Activated T-helper 2 cell treated with anti-CD3 and anti-CD28 coated beads, Interferon-gamma antibody, Interleukin-2, Interleukin-4, amounts not matched to agents 10 μg/mL and 5 μg/mL and 100 μg/mL, durations not matched to agents 14 hours and 24 hours and 36 hours (primary cell): ENCODE measurements around the gene COLEC11. TPM values are rescaled to one million over a fixed set of nuclear protein-coding genes. Genes with fewer than 3 reads are reported as not detected.
"Not testable (repeated sequence)": the region's sequence is repeated elsewhere in the genome, so short reads cannot be mapped to it uniquely, and the experiment has no call there.

ENCODE experiments used
- DNase-seq: peaks from one replicate; pipeline ENCODE4 v3.0.0; 2021; ENCODE audit warnings: low spot score
- H3K27ac Mint-ChIP-seq: one replicate; pipeline ENCODE4 v1.8.0; 2021; ENCODE audit warnings: mixed read lengths
- H3K27me3 Mint-ChIP-seq: one replicate; pipeline ENCODE4 v1.8.0; 2021; ENCODE audit warnings: low read depth, mixed read lengths
- H3K36me3 Mint-ChIP-seq: one replicate; pipeline ENCODE4 v1.8.0; 2021; ENCODE audit warnings: low read depth, mixed read lengths
- H3K4me1 Mint-ChIP-seq: one replicate; pipeline ENCODE4 v1.8.0; 2021; ENCODE audit warnings: low read depth, mixed read lengths
- H3K4me3 Mint-ChIP-seq: one replicate; pipeline ENCODE4 v1.8.0; 2021; ENCODE audit warnings: low read depth, mild to moderate bottlenecking, moderate library complexity, mixed read lengths
- H3K9me3 Mint-ChIP-seq: one replicate; pipeline ENCODE4 v1.8.0; 2021; ENCODE audit warnings: mixed read lengths
- intact Hi-C: fragments of 100-400 bp; cut with micrococcal nuclease; formaldehyde crosslinking; loops from one replicate; pipeline ENCODE4 v1.15.1; 2023
- total RNA-seq: library from RNA; stranded (reverse); gene quantifications from 2 replicates; pipeline ENCODE4 v1.2.3, GENCODE V29; 2022

The COLEC11 gene
- total RNA-seq, 1 donor from 2014 or later, result not detected

DNA sequence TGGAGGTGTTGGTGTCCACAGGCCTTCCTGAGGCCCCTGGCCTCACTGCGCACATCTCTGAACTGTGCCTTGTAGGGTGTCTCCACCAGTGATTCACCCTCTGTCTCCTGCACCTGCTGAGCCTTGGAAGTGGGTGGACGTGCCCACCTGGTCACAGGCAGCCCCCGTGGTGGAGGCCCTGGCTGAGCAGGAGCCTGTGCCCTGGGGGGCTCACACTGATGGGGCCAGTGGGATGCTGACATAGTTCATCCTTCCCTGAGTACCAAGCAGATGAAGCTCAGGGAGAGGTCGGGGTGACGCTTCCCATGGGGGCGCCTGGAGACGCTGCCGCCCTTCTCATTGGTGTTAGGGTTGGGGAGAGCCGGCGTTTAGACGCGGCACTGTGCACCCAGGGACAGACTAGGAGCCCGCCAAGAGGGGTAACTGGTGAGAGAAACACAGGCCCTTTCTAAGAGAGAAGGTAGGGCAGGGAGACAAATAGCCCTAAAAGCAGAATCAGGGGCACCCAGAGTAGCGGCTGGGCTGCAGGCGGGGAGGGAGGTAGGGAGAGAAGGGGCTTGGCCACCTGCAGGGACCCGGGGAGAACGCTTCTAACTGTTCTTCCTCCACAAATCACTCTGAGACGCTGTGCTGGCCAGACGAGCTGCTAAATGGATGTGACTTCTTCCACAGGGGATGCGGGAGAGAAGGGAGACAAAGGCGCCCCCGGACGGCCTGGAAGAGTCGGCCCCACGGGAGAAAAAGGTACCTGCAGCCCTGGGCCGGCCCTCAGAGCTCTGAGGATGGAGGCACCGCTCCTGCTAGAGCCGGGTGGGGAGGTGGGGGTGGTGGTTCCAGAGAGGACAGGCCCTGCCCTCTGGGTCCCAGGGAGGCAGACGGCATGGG, 18.0 kb downstream of the COLEC11 start:
- Mint-ChIP-seq H3K36me3 (peaks cover 4% of the 10 kb centered on the region), H3K9me3 (peaks cover 7% of the 10 kb centered on the region), H3K27me3 (no peaks in the 10 kb centered on the region), H3K27ac (no peak overlapping the region), H3K4me1 (no peaks in the 10 kb centered on the region), H3K4me3 (no peak overlapping the region)
- DNase-seq, result peak; percentile 4
- intact Hi-C loops, result no loop called here

DNA sequence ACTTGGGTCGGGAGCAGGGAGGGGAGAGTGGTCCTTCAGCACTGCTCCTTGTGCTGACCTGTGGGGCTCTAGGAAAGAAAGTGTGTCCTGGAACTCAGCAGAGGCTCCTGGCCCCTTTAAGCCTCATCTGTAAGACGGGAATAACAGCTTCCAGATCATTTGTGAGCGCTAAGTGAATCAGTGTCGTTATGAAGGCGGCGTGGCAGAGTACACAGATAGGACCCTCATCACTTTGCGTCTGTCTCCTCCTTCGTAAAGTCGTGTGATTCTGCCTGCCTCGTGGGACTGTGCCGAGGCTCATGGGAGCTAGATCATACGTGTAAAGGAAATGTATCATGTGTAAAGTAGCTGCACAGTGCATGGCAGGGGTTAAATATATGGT, 18.6 kb downstream of the COLEC11 start:
- DNase-seq, result no peak
- Mint-ChIP-seq H3K4me1 (no peaks in the 10 kb centered on the region), H3K27ac (no peak overlapping the region), H3K4me3 (no peak overlapping the region), H3K9me3 (peaks cover 9% of the 10 kb centered on the region), H3K36me3 (peaks cover 4% of the 10 kb centered on the region), H3K27me3 (no peaks in the 10 kb centered on the region)
- intact Hi-C loops, result no loop called here

DNA sequence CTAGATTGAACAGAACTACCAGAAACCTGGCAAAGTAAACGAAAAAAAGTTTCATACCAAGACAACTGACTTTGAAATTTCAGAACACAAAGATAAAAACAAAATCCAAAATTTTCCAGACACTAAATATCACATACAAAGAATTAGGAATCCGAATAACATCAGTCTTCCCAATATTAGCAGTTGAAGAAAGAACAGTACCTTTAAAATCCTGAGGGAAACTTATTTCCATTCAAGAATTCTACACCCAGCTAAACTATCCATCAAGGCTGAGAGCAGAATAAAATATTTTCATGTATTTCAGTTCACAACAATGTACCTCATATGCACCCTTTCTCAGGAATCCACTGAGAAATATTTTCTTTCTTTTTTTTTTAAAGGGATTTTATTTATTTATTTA, 19.8 kb downstream of the COLEC11 start:
- DNase-seq, H3K9me3 Mint-ChIP-seq, intact Hi-C loops, H3K27ac Mint-ChIP-seq, H3K36me3 Mint-ChIP-seq, H3K4me3 Mint-ChIP-seq, H3K4me1 Mint-ChIP-seq, H3K27me3 Mint-ChIP-seq: not testable (repeated sequence)

DNA sequence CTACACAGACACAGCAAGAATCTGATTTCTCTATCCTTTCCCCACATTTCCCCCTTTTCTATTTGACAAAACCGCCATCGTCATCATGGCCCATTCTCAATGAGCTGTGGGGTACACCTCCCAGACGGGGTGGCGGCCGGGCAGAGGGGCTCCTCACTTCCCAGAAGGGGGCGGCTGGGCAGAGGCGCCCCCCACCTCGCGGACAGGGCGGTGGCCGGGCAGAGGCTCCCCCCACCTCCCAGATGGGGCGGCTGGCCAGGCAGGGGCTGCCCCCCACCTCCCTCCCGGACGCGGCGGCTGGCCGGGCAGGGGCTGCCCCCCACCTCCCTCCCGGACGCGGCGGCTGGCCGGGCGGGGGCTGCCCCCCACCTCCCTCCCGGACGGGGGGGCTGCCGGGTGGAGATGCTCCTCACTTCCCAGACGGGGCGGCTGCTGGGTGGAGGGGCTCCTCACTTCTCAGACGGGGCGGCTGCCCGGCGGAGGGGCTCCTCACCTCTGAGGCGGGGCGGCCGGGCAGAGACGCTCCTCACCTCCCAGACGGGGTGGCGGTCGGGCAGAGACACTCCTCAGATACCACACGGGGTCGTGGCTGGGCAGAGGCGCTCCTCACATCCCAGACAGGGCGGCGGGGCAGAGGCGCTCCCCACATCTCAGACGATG, 20.8 kb downstream of the COLEC11 start:
- H3K27me3 Mint-ChIP-seq, H3K27ac Mint-ChIP-seq, H3K4me1 Mint-ChIP-seq, H3K9me3 Mint-ChIP-seq, DNase-seq, H3K36me3 Mint-ChIP-seq, H3K4me3 Mint-ChIP-seq, intact Hi-C loops: not testable (repeated sequence)

DNA sequence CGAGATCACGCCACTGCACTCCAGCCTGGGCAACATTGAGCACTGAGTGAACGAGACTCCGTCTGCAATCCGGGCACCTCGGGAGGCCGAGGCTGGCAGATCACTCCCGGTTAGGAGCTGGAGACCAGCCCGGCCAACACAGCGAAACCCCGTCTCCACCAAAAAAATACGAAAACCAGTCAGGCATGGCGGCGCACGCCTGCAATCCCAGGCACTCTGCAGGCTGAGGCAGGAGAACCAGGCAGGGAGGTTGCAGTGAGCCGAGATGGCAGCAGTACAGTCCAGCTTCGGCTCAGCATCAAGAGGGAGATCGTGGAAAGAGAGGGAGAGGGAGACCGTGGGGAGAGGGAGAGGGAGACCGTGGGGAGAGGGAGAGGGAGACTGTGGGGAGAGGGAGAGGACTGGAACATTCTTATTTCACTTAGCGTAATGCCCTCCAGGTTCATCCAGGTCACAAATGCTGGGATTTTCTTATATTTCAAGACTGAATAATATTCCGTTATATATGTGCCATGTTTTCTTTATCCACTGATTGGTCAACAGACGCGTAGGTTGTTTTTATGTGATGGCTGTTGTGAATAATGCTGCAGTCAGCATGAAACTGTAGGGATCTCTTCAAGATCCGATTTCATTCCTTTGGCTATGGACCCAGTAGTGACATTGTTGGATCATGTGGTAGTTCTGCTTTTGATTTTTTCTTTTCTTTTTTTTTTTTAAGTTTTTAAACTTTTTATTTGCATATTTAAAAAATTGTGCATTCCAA, 21.7 kb downstream of the COLEC11 start:
- H3K27me3 Mint-ChIP-seq, H3K4me1 Mint-ChIP-seq, H3K27ac Mint-ChIP-seq, H3K4me3 Mint-ChIP-seq, intact Hi-C loops, H3K9me3 Mint-ChIP-seq, H3K36me3 Mint-ChIP-seq, DNase-seq: not testable (repeated sequence)

DNA sequence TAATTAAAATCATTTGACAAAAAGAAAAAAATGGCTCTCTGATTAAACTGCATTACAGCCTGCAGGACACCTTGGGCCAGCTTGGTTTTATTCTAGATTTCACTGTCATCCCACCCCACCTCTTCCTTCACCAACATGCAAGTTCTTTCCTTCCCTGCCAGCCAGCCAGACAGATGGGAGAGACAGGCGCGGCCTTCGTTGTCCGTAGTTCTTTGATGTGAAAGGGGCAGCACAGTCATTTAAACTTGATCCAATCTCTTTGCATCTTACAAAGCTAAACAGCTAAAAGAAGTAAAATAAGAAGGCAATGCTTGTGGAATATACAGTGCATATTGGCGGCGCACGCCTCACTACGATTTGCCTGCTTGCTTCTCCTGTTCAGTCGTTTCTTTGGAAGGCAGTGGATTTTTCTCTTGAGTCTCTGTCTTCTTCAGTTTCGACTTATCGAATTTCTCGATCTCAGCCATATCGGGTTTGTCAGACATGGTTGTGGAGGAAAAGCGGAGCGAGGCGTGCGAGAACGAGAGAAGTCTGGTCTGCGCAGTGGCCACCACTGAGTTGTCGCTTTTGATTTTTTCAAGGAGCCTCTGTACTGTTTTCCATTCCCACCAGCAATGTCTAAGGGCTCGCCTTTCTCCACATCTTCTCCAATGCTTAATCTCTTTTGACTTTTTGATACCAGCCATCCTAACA, 22.4 kb downstream of the COLEC11 start:
- intact Hi-C loops, result no loop called here
- DNase-seq, result no peak
- H3K27ac Mint-ChIP-seq, result no peak overlapping the region

DNA sequence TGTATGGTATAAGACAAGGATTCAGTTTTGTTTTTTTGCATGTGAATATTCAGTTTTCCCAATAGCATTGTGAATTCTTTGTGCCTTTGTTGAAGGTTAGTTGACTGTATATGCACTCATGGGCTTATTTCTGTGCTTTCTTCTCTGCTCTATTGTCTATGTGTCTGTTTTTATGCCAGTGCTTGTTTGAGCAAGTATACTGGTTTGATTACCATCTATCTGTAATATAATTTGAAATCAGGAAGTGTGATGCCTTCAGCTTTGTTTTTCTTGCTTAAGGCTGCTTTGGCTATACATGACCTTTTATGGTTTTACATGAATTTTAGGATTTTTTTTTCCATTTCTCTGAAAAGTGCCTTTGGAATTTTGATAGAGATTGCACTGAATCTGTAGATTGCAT, 23.5 kb downstream of the COLEC11 start:
- no peaks in the 10 kb centered on the region for H3K4me1 Mint-ChIP-seq
- peaks cover 9% of the 10 kb centered on the region for H3K9me3 Mint-ChIP-seq
- H3K4me3 Mint-ChIP-seq, result no peak overlapping the region
- H3K36me3 Mint-ChIP-seq, result peaks cover 4% of the 10 kb centered on the region
- H3K27ac Mint-ChIP-seq, result no peak overlapping the region
- DNase-seq, result no peak
- peaks cover 10% of the 10 kb centered on the region for H3K27me3 Mint-ChIP-seq
- intact Hi-C loops, result no loop called here

More for the DNA sequence above, 22.4 kb downstream of the COLEC11 start:
- Mint-ChIP-seq H3K9me3 (peaks cover 9% of the 10 kb centered on the region), H3K4me1 (no peaks in the 10 kb centered on the region), H3K4me3 (no peak overlapping the region), H3K27me3 (peaks cover 7% of the 10 kb centered on the region), H3K36me3 (peaks cover 4% of the 10 kb centered on the region)

DNA sequence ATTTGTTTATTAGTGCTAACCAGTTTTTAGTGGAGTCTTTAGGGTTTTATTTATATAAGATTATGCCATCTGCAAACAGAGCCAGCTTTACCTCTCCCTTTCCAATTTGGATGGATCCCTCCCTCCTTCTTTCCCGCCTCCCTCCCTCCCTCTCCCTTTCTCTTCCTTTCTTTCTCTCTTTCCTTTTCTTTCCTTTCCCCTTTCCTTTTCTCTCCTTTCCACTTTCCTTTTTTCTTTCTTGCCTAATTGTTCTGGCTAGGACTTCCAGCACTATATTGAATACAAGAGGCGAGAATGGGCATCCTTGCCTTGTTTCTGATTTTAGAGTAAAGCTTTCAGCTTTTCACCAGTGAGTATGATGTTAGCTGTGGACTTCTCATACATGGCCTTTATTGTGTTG, 24.1 kb downstream of the COLEC11 start:
- H3K27me3 Mint-ChIP-seq, result peaks cover 13% of the 10 kb centered on the region
- H3K36me3 Mint-ChIP-seq, result peaks cover 4% of the 10 kb centered on the region
- intact Hi-C loops, result no loop called here
- no peak overlapping the region for H3K27ac Mint-ChIP-seq
- no peak overlapping the region for H3K4me3 Mint-ChIP-seq
- H3K9me3 Mint-ChIP-seq, result peaks cover 9% of the 10 kb centered on the region
- no peaks in the 10 kb centered on the region for H3K4me1 Mint-ChIP-seq
- DNase-seq, result no peak

DNA sequence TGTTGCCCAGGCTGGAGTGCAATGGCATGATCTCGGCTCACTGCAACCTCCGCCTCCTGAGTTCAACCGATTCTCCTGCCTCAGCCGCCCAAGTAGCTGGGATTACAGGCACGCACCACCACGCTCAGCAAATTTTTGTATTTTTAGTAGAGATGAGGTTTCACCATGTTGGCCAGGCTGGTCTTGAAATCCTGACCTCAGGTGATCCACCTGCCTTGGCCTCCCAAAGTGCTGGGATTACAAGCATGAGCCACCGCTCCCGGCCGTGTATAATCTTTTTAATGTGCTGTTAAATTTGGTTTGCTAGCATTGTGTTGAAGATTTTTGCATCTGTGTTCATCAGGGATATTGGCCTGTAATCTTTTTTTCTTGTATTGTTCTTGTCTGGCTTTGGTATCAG, 24.7 kb downstream of the COLEC11 start:
- DNase-seq, H3K4me3 Mint-ChIP-seq, H3K4me1 Mint-ChIP-seq, H3K27ac Mint-ChIP-seq, H3K36me3 Mint-ChIP-seq, intact Hi-C loops, H3K9me3 Mint-ChIP-seq: not testable (repeated sequence)
- H3K27me3 Mint-ChIP-seq, result peaks cover 13% of the 10 kb centered on the region

DNA sequence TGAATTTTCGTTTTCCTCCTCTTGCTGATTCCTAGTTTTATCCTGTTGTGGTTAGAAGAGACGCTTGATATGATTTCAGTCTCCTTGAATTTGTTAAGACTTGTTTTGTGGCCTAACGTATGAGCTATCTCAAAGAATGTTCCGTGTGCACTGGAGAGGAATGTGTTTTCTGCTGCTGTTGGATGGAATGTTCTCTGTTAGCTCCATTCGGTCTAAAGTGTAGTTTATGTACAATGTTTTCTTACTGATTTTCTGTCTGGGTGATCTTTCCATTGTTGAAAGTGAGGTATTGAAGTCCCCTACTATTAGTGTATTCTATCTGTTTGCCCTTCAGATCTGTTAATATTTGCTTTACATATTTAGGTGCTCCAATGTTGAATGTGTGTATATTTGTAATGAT, 25.9 kb downstream of the COLEC11 start:
- peaks cover 13% of the 10 kb centered on the region for H3K27me3 Mint-ChIP-seq
- no peak for DNase-seq
- no peak overlapping the region for H3K4me3 Mint-ChIP-seq
- no peaks in the 10 kb centered on the region for H3K4me1 Mint-ChIP-seq
- H3K36me3 Mint-ChIP-seq, result peaks cover 4% of the 10 kb centered on the region
- peaks cover 9% of the 10 kb centered on the region for H3K9me3 Mint-ChIP-seq
- intact Hi-C loops, result no loop called here
- no peak overlapping the region for H3K27ac Mint-ChIP-seq

DNA sequence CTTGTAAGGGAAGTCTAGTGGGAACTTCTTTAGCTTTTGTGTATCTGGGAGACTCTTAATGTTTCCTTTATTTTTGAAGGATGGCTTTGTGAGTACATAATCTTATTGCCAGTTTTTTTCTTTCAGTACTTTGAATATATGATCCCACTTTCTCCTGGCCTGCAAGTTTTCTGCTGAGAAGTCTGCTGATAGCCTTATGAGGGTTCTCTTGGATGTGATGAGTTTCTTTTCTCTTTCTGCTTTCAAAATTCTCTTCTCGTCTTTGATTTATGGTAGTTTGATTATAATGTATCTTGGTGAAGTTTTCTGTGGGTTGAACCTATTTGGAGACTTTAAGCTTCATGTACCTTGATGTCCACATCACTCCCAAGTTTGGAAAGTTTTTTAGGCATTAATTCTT, 28.1 kb downstream of the COLEC11 start:
- H3K4me1 Mint-ChIP-seq, result no peaks in the 10 kb centered on the region
- no peaks in the 10 kb centered on the region for H3K36me3 Mint-ChIP-seq
- H3K4me3 Mint-ChIP-seq, result no peak overlapping the region
- no peak overlapping the region for H3K27ac Mint-ChIP-seq
- no peak for DNase-seq
- peaks cover 13% of the 10 kb centered on the region for H3K27me3 Mint-ChIP-seq
- intact Hi-C loops, result no loop called here
- peaks cover under 1% of the 10 kb centered on the region for H3K9me3 Mint-ChIP-seq

DNA sequence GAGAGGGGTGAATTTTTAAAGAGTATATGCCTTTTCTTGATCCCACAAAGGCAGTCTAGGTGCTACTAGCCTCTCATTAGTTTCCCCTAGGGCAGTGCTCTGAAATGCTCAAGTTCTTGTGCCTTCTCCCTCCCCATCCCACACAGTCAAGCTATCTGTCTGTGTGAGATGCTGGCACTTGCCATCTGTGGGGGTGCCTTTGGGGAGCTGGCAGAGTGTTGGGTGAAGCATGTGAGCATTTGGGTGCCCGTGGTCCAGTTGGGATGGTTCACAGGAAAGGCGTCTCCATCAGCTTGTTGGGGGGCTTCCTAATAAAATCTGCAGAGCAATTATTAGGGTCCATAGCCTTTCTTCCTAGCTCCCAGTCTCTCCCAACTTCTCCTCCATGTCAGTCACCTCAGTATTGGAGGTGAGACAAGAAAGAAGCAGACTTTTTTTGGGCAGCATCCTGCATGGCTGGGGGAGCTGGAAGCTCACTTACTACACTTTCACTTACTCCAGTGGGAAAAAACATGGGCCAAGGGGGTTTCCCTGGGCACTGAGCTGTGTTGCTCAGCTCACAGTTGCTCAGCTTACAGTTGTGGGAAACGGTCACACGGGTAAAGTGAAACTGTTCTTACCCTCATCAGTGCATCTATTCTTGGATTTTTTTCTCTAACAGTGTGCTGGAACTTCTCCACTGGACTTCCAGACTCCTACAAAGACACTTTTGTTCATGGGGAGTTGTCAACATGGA, 29.3 kb downstream of the COLEC11 start:
- no peak overlapping the region for H3K4me3 Mint-ChIP-seq
- intact Hi-C loops, result no loop called here
- H3K36me3 Mint-ChIP-seq, result no peaks in the 10 kb centered on the region
- H3K4me1 Mint-ChIP-seq, result no peaks in the 10 kb centered on the region
- no peaks in the 10 kb centered on the region for H3K9me3 Mint-ChIP-seq
- H3K27me3 Mint-ChIP-seq, result peaks cover 11% of the 10 kb centered on the region
- H3K27ac Mint-ChIP-seq, result no peak overlapping the region
- DNase-seq, result no peak
